Measurements from ENCODE around the gene RCAN3. TPM values are rescaled to one million over a fixed set of nuclear protein-coding genes. Genes with fewer than 3 reads are reported as not detected.
"Not testable (repeated sequence)": the region's sequence is repeated elsewhere in the genome, so short reads cannot be mapped to it uniquely, and the experiment has no call there.

The RCAN3 gene
- total and polyA plus RNA-seq, 2 experiments from 2014 or later, result 6.2 to 10.1 TPM

GRCh38 chr1:24486331-24487065 lies 16.1 kb upstream of the RCAN3 start:
- Histone ChIP-seq H3K4me2 (no peak overlapping the region), H3K79me2 (no peaks in the 10 kb centered on the region), H3K27ac (no peak overlapping the region), H3K4me3 (no peak overlapping the region), H3K9me2 (replicated peaks; ENCODE audit: insufficient read depth) (no peaks in the 10 kb centered on the region), H3K4me1 (ENCODE audit: insufficient read depth) (no peaks in the 10 kb centered on the region), H3K9me3 (ENCODE audit: low read depth) (no peaks in the 10 kb centered on the region), H4K20me1 (ENCODE audit: insufficient read depth, poor library complexity, severe bottlenecking) (no peaks in the 10 kb centered on the region), H2AFZ (no peak overlapping the region), H3K27me3 (no peaks in the 10 kb centered on the region), H3K36me3 (replicated peaks; ENCODE audit: insufficient read depth, low read depth) (no peaks in the 10 kb centered on the region)
- TF ChIP-seq CTCF (IDR thresholded peaks at IDR 0.05; ENCODE audit: poor library complexity) (no peak), EZH2phosphoT487 (IDR thresholded peaks at IDR 0.05; ENCODE audit: low read depth, severe bottlenecking, unreplicated experiment) (no peak), EZH2 (IDR thresholded peaks at IDR 0.05; ENCODE audit: borderline replicate concordance) (no peak)
- WGBS (ENCODE audit: low lambda C conversion rate, missing lambda C conversion rate), result 88% methylated on average over 7 of the region's 7 CpGs
- no peak for DNase-seq (ENCODE audit: low spot score)

GRCh38 chr1:24487455-24487854 lies 15.2 kb upstream of the RCAN3 start:
- TF ChIP-seq EZH2phosphoT487 (IDR thresholded peaks at IDR 0.05; ENCODE audit: low read depth, severe bottlenecking, unreplicated experiment) (no peak), EZH2 (IDR thresholded peaks at IDR 0.05; ENCODE audit: borderline replicate concordance) (no peak), CTCF (IDR thresholded peaks at IDR 0.05; ENCODE audit: poor library complexity) (no peak)
- Histone ChIP-seq H4K20me1 (ENCODE audit: insufficient read depth, poor library complexity, severe bottlenecking) (no peaks in the 10 kb centered on the region), H2AFZ (no peak overlapping the region), H3K9me3 (ENCODE audit: low read depth) (no peaks in the 10 kb centered on the region), H3K27ac (no peak overlapping the region), H3K79me2 (no peaks in the 10 kb centered on the region), H3K9me2 (replicated peaks; ENCODE audit: insufficient read depth) (no peaks in the 10 kb centered on the region), H3K4me2 (no peak overlapping the region), H3K27me3 (no peaks in the 10 kb centered on the region), H3K4me1 (ENCODE audit: insufficient read depth) (no peaks in the 10 kb centered on the region), H3K36me3 (replicated peaks; ENCODE audit: insufficient read depth, low read depth) (no peaks in the 10 kb centered on the region), H3K4me3 (no peak overlapping the region)
- WGBS (ENCODE audit: low lambda C conversion rate, missing lambda C conversion rate), result 93% methylated on average over 7 of the region's 9 CpGs
- DNase-seq (ENCODE audit: low spot score), result no peak

GRCh38 chr1:24488159-24488558 lies 14.5 kb upstream of the RCAN3 start:
- not testable (repeated sequence) for H3K36me3 ChIP-seq (replicated peaks; ENCODE audit: insufficient read depth, low read depth); H3K27ac ChIP-seq; H3K27me3 ChIP-seq; H3K79me2 ChIP-seq; DNase-seq (ENCODE audit: low spot score); H4K20me1 ChIP-seq (ENCODE audit: insufficient read depth, poor library complexity, severe bottlenecking); H3K4me3 ChIP-seq; H2AFZ ChIP-seq; H3K4me1 ChIP-seq (ENCODE audit: insufficient read depth); H3K4me2 ChIP-seq; H3K9me3 ChIP-seq (ENCODE audit: low read depth); H3K9me2 ChIP-seq (replicated peaks; ENCODE audit: insufficient read depth)
- WGBS (ENCODE audit: low lambda C conversion rate, missing lambda C conversion rate), result 91% methylated on average over 7 of the region's 7 CpGs

- no peak overlapping the region for H3K4me3 ChIP-seq
- no peaks in the 10 kb centered on the region for H3K4me1 ChIP-seq (ENCODE audit: insufficient read depth)
- 93% methylated on average over 13 of the region's 13 CpGs for WGBS (ENCODE audit: low lambda C conversion rate, missing lambda C conversion rate)
- TF ChIP-seq EZH2phosphoT487 (IDR thresholded peaks at IDR 0.05; ENCODE audit: low read depth, severe bottlenecking, unreplicated experiment), result no peak
- no peak for TF ChIP-seq CTCF (IDR thresholded peaks at IDR 0.05; ENCODE audit: poor library complexity)
- TF ChIP-seq EZH2 (IDR thresholded peaks at IDR 0.05; ENCODE audit: borderline replicate concordance), result no peak
- no peak overlapping the region for H2AFZ ChIP-seq
- no peaks in the 10 kb centered on the region for H3K9me3 ChIP-seq (ENCODE audit: low read depth)
- no peak overlapping the region for H3K27ac ChIP-seq
- no peak overlapping the region for H3K4me2 ChIP-seq
- H3K27me3 ChIP-seq, result no peaks in the 10 kb centered on the region
- no peaks in the 10 kb centered on the region for H3K36me3 ChIP-seq (replicated peaks; ENCODE audit: insufficient read depth, low read depth)
- DNase-seq (ENCODE audit: low spot score), result no peak
- H3K9me2 ChIP-seq (replicated peaks; ENCODE audit: insufficient read depth), result no peaks in the 10 kb centered on the region
- H3K79me2 ChIP-seq, result no peaks in the 10 kb centered on the region
- H4K20me1 ChIP-seq (ENCODE audit: insufficient read depth, poor library complexity, severe bottlenecking), result no peaks in the 10 kb centered on the region
Observed at GRCh38 chr1:24489674-24490073, 13.0 kb upstream of the RCAN3 start.
